ENCODE data around the gene CYBB. TPM values are rescaled to one million over a fixed set of nuclear protein-coding genes. Genes with fewer than 3 reads are reported as not detected.

Gene CYBB
- polyA plus RNA-seq, 1 experiment = not detected

DNA sequence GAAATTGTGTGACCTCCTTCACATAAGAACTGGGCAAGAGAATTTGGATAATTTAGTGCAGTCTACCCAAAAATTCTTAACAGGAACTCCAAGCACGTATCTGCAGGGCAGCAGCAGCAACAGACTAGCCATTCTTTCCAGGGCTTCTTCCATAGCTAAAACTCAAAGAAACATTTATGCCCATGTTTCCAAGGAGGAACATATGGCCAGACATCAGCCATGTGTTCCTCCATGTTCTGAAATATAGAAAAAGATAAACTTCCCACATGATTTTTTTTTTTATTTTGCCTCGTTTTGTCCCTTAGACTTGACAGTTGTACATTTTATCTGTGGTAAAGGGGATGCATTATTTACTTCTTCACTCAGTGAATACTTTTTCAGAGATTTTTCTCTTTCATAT, 27.6 kb upstream of the CYBB start:
- no peak for DNase-seq (ENCODE audit: low read depth)
- no peaks in the 10 kb centered on the region for H3K27me3 ChIP-seq (ENCODE audit: control insufficient read depth, insufficient read depth, low read length)
- TF ChIP-seq, protein P1, sequence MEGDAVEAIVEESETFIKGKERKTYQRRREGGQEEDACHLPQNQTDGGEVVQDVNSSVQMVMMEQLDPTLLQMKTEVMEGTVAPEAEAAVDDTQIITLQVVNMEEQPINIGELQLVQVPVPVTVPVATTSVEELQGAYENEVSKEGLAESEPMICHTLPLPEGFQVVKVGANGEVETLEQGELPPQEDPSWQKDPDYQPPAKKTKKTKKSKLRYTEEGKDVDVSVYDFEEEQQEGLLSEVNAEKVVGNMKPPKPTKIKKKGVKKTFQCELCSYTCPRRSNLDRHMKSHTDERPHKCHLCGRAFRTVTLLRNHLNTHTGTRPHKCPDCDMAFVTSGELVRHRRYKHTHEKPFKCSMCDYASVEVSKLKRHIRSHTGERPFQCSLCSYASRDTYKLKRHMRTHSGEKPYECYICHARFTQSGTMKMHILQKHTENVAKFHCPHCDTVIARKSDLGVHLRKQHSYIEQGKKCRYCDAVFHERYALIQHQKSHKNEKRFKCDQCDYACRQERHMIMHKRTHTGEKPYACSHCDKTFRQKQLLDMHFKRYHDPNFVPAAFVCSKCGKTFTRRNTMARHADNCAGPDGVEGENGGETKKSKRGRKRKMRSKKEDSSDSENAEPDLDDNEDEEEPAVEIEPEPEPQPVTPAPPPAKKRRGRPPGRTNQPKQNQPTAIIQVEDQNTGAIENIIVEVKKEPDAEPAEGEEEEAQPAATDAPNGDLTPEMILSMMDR (IDR thresholded peaks at IDR 0.05; ENCODE audit: insufficient read depth, low read depth, low read length) = no peak
- ChIA-PET CTCF (no interaction called here), POLR2A (no interaction called here)
- no peak overlapping the region for H3K4me3 ChIP-seq (ENCODE audit: low read depth, low read length)
- H3K36me3 ChIP-seq (ENCODE audit: control insufficient read depth, insufficient read depth, low read length) = no peaks in the 10 kb centered on the region

DNA sequence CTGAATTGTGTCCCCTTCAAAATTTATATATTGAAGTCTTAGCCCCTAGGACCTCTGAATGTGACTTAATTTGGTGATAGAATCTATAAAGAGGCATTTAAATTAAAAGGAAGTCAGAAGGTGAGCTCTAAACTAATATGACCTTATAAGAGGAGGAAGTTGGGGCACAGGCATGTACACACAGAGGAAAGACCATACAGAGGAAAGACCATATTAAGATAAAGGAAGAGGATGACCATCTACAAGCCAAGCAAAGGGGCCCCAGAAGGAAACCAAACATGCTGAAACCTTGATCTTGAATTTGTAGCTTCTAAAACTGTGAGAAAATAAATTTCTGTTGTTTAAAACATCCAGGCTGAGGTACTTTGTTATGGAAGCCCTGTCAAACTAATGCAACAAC, 26.9 kb upstream of the CYBB start:
- DNase-seq (ENCODE audit: low read depth) = no peak
- POLR2A ChIA-PET = no interaction called here

DNA sequence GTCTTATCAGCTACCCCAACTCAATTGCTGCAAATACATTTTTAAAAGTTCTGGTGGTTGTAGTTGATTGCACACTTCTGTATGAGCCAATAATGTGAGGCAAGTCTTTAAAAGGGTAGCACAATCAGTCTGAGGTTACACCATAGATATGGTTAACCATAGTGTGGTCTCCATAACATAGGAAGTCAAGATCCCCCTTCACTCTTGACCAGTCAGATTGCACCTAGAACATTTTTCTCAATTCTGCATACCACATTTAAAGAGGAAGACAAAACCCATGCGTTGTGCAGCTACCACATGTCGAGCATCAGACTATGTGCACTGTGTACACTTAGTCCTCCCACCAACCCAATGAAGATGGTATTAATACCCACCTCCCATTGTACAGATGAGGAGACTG, 26.5 kb upstream of the CYBB start:
- H3K4me3 ChIP-seq (ENCODE audit: low read depth, low read length) = no peak overlapping the region
- CTCF ChIA-PET = no interaction called here
- DNase-seq (ENCODE audit: low read depth) = no peak
- H3K27me3 ChIP-seq (ENCODE audit: control insufficient read depth, insufficient read depth, low read length) = no peaks in the 10 kb centered on the region
- TF ChIP-seq, protein P1 (IDR thresholded peaks at IDR 0.05; ENCODE audit: insufficient read depth, low read depth, low read length) = no peak
- H3K36me3 ChIP-seq (ENCODE audit: control insufficient read depth, insufficient read depth, low read length) = no peaks in the 10 kb centered on the region
- POLR2A ChIA-PET = no interaction called here

More for the DNA sequence above, 26.9 kb upstream of the CYBB start:
- Histone ChIP-seq H3K27me3 (ENCODE audit: control insufficient read depth, insufficient read depth, low read length) (no peaks in the 10 kb centered on the region), H3K36me3 (ENCODE audit: control insufficient read depth, insufficient read depth, low read length) (no peaks in the 10 kb centered on the region), H3K4me3 (ENCODE audit: low read depth, low read length) (no peak overlapping the region)
- CTCF ChIA-PET = no interaction called here
- TF ChIP-seq, protein P1 (IDR thresholded peaks at IDR 0.05; ENCODE audit: insufficient read depth, low read depth, low read length) = no peak

DNA sequence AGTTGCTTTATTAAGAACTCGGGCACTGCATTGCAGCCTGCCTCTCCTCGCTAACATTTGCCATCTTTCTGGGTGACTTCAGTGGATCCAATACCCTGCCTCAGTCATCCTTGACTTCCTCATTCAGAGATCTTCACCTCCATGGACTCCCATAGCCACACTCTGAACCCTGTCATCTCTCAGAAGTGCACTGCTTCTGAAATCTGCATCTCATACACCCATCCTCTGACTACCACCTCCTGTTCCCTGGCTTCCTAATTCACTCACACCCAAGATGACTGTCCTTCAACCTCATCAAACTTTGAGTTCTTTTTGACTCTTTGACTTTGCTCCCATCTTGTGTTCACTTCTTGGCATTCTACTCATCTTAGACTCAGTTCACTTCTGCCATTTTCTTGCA, 25.3 kb upstream of the CYBB start:
- no peak for DNase-seq (ENCODE audit: low read depth)
- ChIA-PET POLR2A (no interaction called here), CTCF (no interaction called here)
- H3K27me3 ChIP-seq (ENCODE audit: control insufficient read depth, insufficient read depth, low read length) = no peaks in the 10 kb centered on the region
- no peak overlapping the region for H3K4me3 ChIP-seq (ENCODE audit: low read depth, low read length)
- H3K36me3 ChIP-seq (ENCODE audit: control insufficient read depth, insufficient read depth, low read length) = no peaks in the 10 kb centered on the region
- TF ChIP-seq, protein P1 (IDR thresholded peaks at IDR 0.05; ENCODE audit: insufficient read depth, low read depth, low read length) = no peak

DNA sequence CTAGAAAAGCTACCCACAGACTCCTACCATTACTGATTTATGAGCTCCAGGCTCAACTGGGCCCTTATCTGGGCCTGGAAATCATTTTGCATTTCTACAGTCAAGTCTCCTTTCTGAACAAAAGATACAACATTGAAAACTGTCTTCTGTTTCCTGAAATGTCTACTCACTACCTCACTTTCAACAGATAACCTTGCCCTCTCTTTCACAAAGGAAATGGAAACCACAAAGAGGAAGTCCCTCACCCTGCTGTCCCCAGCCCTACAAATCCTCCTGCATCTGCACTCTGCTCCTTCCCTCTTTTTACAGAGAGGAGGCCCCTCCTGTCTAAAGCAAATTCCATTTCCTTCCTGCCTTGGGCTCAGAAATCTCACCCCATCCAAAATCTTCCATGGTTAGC, 24.8 kb upstream of the CYBB start:
- DNase-seq (ENCODE audit: low read depth) = no peak
- Histone ChIP-seq H3K4me3 (ENCODE audit: low read depth, low read length) (no peak overlapping the region), H3K36me3 (ENCODE audit: control insufficient read depth, insufficient read depth, low read length) (no peaks in the 10 kb centered on the region), H3K27me3 (ENCODE audit: control insufficient read depth, insufficient read depth, low read length) (no peaks in the 10 kb centered on the region)
- TF ChIP-seq, protein P1 (IDR thresholded peaks at IDR 0.05; ENCODE audit: insufficient read depth, low read depth, low read length) = no peak
- POLR2A ChIA-PET = no interaction called here
- CTCF ChIA-PET = interaction anchor here (0.7 kb wide), 1 partner anchor 9 kb away, joined by 4 read pairs; no protein-coding TSS in a partner anchor

All from BJ (cell line).